Progenitor cell of endocrine pancreas (in vitro differentiated cells): ENCODE results near the gene ZNF740. TPM values are rescaled to one million over a fixed set of nuclear protein-coding genes. Genes with fewer than 3 reads are reported as not detected.

Experiments
- DNase-seq: peaks from one replicate; pipeline ENCODE4 v3.0.0; 2021; ENCODE audit warnings: low spot score; ENCODE audit not compliant: unreplicated experiment
- H3K27ac Mint-ChIP-seq: 2 replicates; pipeline ENCODE4 v1.8.0; 2021; ENCODE audit warnings: mild to moderate bottlenecking, moderate library complexity, mixed read lengths
- H3K27me3 Mint-ChIP-seq: 2 replicates; pipeline ENCODE4 v1.8.0; 2021; ENCODE audit warnings: mixed read lengths
- H3K36me3 Mint-ChIP-seq: 2 replicates; pipeline ENCODE4 v1.8.0; 2022; ENCODE audit warnings: mixed read lengths; ENCODE audit not compliant: insufficient read depth
- H3K4me1 Mint-ChIP-seq: 2 replicates; pipeline ENCODE4 v1.8.0; 2021; ENCODE audit warnings: low read depth, mixed read lengths
- H3K4me3 Mint-ChIP-seq: 2 replicates; pipeline ENCODE4 v1.8.0; 2021; ENCODE audit warnings: low read depth, mild to moderate bottlenecking, moderate library complexity, mixed read lengths
- H3K9me3 Mint-ChIP-seq: 2 replicates; pipeline ENCODE4 v1.8.0; 2021; ENCODE audit warnings: low read depth, mixed read lengths
- CTCF ChIP-seq: fragments of 200-600 bp; sonication (generic); IDR thresholded peaks from one replicate; pipeline ENCODE4 v1.5.0; 2021; ENCODE audit warnings: antibody characterized with exemption, mild to moderate bottlenecking; ENCODE audit not compliant: unreplicated experiment
- total RNA-seq: library from RNA; stranded (reverse); gene quantifications from 2 replicates; pipeline ENCODE4 v1.2.1, GENCODE V29; 2021

ZNF740 gene
- total RNA-seq, 1 donor from 2014 or later, result 75.7 TPM

- H3K4me3 Mint-ChIP-seq, result peak overlapping the region; percentile 77
- peaks cover 51% of the 10 kb centered on the region for H3K4me1 Mint-ChIP-seq
- DNase-seq, result no peak
- H3K27ac Mint-ChIP-seq, result peak overlapping the region; percentile 73
- no peaks in the 10 kb centered on the region for H3K36me3 Mint-ChIP-seq
- H3K9me3 Mint-ChIP-seq, result no peaks in the 10 kb centered on the region
- no peak for TF ChIP-seq CTCF
- H3K27me3 Mint-ChIP-seq, result peaks cover 38% of the 10 kb centered on the region
These were observed 39.6 kb downstream of the ZNF740 start for GRCh38 chr12:53219956-53220693.

GRCh38 chr12:53220694-53221202 lies 40.2 kb downstream of the ZNF740 start:
- Mint-ChIP-seq H3K36me3 (no peaks in the 10 kb centered on the region), H3K27ac (peak overlapping the region; percentile 96), H3K4me1 (peaks cover 55% of the 10 kb centered on the region), H3K4me3 (peak overlapping the region; percentile 77), H3K9me3 (no peaks in the 10 kb centered on the region), H3K27me3 (peaks cover 43% of the 10 kb centered on the region)
- TF ChIP-seq CTCF, result no peak
- DNase-seq, result peak; percentile 83

- peak overlapping the region; percentile 96 for H3K27ac Mint-ChIP-seq
- H3K27me3 Mint-ChIP-seq, result peaks cover 46% of the 10 kb centered on the region
- H3K9me3 Mint-ChIP-seq, result no peaks in the 10 kb centered on the region
- H3K4me3 Mint-ChIP-seq, result peak overlapping the region; percentile 77
- peaks cover 48% of the 10 kb centered on the region for H3K4me1 Mint-ChIP-seq
- H3K36me3 Mint-ChIP-seq, result no peaks in the 10 kb centered on the region
- peak; percentile 79 for DNase-seq
- peak; percentile 50 for TF ChIP-seq CTCF
These were observed 40.9 kb downstream of the ZNF740 start for GRCh38 chr12:53221203-53222080.

- no peak for DNase-seq
- no peaks in the 10 kb centered on the region for H3K9me3 Mint-ChIP-seq
- no peak for TF ChIP-seq CTCF
- peaks cover 42% of the 10 kb centered on the region for H3K4me1 Mint-ChIP-seq
- H3K4me3 Mint-ChIP-seq, result peak overlapping the region; percentile 56
- H3K27ac Mint-ChIP-seq, result peak overlapping the region; percentile 89
- H3K36me3 Mint-ChIP-seq, result no peaks in the 10 kb centered on the region
- peaks cover 44% of the 10 kb centered on the region for H3K27me3 Mint-ChIP-seq
These were observed 41.7 kb downstream of the ZNF740 start for GRCh38 chr12:53222170-53222721.

- DNase-seq, result no peak
- Mint-ChIP-seq H3K4me3 (peak overlapping the region; percentile 56), H3K36me3 (no peaks in the 10 kb centered on the region), H3K4me1 (peaks cover 41% of the 10 kb centered on the region), H3K9me3 (no peaks in the 10 kb centered on the region), H3K27ac (no peak overlapping the region), H3K27me3 (peaks cover 40% of the 10 kb centered on the region)
- no peak for TF ChIP-seq CTCF
These were observed 42.3 kb downstream of the ZNF740 start for GRCh38 chr12:53222806-53223261.
